Adrenal gland (tissue), 5 donors: Measurements from ENCODE around the gene FPR2.

ENCODE experiments used
- POLR2A ChIP-seq, 2 donors: fragments of 450-650 bp; IDR thresholded peaks; one replicate each; pipeline ENCODE4 v1.6.1; 2017; ENCODE audit warnings: antibody characterized with exemption in 2 of 2, mild to moderate bottlenecking in 2 of 2, moderate library complexity in 1 of 2
- TF ChIP-seq, protein P1 (sequence below), 6 experiments: fragments of 450-650 bp in 4 of 6; fragments of 200-600 bp in 2 of 6; sonication (generic) in 1 of 6; IDR thresholded peaks; 1 replicate in 5 of 6; 2 replicates in 1 of 6; pipeline versions ENCODE4 v1.5.1 to v1.8.0; 2016 to 2021; ENCODE audit warnings: antibody characterized with exemption in 6 of 6, mild to moderate bottlenecking in 2 of 6, moderate library complexity in 1 of 6
- donor health status: DM: no; HTN: no; CAD: no.

DNA sequence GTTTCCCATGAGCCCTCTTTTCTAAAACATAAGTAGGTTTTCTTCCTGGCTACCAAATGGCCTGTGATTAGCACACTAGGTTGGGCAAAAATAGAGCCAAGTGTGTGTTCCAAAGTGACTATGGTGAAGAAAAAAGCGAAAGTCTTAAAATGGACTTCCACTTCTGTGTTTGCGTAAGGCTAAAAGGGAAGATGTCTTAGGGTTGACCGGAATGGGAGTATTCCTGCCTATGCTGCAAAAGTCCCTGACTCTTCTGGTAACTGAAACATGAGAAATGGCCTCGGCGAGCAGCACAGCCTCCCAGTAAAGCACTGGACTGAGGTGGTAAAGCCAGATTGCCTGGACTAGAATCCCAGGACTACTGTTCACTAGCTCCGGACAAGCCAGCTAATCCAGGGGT is 6.9 kb upstream of the FPR2 start:
- TF ChIP-seq, protein P1, sequence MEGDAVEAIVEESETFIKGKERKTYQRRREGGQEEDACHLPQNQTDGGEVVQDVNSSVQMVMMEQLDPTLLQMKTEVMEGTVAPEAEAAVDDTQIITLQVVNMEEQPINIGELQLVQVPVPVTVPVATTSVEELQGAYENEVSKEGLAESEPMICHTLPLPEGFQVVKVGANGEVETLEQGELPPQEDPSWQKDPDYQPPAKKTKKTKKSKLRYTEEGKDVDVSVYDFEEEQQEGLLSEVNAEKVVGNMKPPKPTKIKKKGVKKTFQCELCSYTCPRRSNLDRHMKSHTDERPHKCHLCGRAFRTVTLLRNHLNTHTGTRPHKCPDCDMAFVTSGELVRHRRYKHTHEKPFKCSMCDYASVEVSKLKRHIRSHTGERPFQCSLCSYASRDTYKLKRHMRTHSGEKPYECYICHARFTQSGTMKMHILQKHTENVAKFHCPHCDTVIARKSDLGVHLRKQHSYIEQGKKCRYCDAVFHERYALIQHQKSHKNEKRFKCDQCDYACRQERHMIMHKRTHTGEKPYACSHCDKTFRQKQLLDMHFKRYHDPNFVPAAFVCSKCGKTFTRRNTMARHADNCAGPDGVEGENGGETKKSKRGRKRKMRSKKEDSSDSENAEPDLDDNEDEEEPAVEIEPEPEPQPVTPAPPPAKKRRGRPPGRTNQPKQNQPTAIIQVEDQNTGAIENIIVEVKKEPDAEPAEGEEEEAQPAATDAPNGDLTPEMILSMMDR (IDR thresholded peaks at IDR 0.05): no peak
- TF ChIP-seq POLR2A (IDR thresholded peaks at IDR 0.05): no peak
